Gastroesophageal sphincter (tissue), 3 donors: ENCODE measurements around the gene CORIN.

Experiments used
- CTCF ChIP-seq, 4 experiments: fragments of 200-600 bp in 2 of 4; fragments of 450-650 bp in 2 of 4; sonication (generic) in 1 of 4; IDR thresholded peaks; one replicate each; pipeline ENCODE4 v1.5.1; 2017 to 2019; ENCODE audit warnings: antibody characterized with exemption in 4 of 4, mild to moderate bottlenecking in 2 of 4, moderate library complexity in 2 of 4
- EP300 ChIP-seq: sonication (generic); formaldehyde crosslinking; IDR thresholded peaks from one replicate; pipeline ENCODE4 v1.6.1; 2017; ENCODE audit warnings: antibody characterized with exemption, mild to moderate bottlenecking
- POLR2A ChIP-seq, 2 donors: fragments of 450-650 bp; IDR thresholded peaks; one replicate each; pipeline ENCODE4 v1.6.1; 2017; ENCODE audit warnings: antibody characterized with exemption in 2 of 2, mild to moderate bottlenecking in 2 of 2, moderate library complexity in 1 of 2
- POLR2AphosphoS5 ChIP-seq: sonication (generic); formaldehyde crosslinking; IDR thresholded peaks from one replicate; pipeline ENCODE4 v1.6.1; 2017; ENCODE audit warnings: antibody characterized with exemption

- TF ChIP-seq CTCF (IDR thresholded peaks at IDR 0.05) (no peak), EP300 (no peak), POLR2AphosphoS5 (no peak), POLR2A (IDR thresholded peaks at IDR 0.05) (no peak)
Measured at GRCh38 chr4:47882228-47882627, 44.4 kb upstream of the CORIN start.
